Peyer's patch (tissue), 4 donors: ENCODE data around the gene DYNLL2. TPM values are rescaled to one million over a fixed set of nuclear protein-coding genes. Genes with fewer than 3 reads are reported as not detected.
"Not testable (repeated sequence)": the region's sequence is repeated elsewhere in the genome, so short reads cannot be mapped to it uniquely, and the experiment has no call there.

Experiments
- DNase-seq, 3 donors: peaks; one replicate each; pipeline ENCODE4 v3.0.0-alpha.2; 2017 to 2019
- H3K27ac ChIP-seq, 4 donors: fragments of 200-600 bp; sonication (generic); one replicate each; pipeline ENCODE4 v1.5.1; 2016 to 2019
- H3K27me3 ChIP-seq, 2 donors: fragments of 200-600 bp; sonication (generic); one replicate each; pipeline ENCODE4 v1.5.1; 2019
- H3K36me3 ChIP-seq, 3 donors: fragments of 200-600 bp; sonication (generic); one replicate each; pipeline ENCODE4 v1.5.1; 2016 to 2019
- H3K4me1 ChIP-seq, 4 donors: fragments of 200-600 bp; sonication (generic); one replicate each; pipeline ENCODE4 v1.5.1; 2016 to 2019
- H3K4me3 ChIP-seq, 4 donors: fragments of 200-600 bp; sonication (generic); 1 replicate in 3 of 4; 2 replicates in 1 of 4; pipeline ENCODE4 v1.5.1; 2016 to 2019; ENCODE audit warnings: mild to moderate bottlenecking in 1 of 4
- H3K9me3 ChIP-seq, 4 donors: fragments of 200-600 bp; sonication (generic); one replicate each; pipeline ENCODE4 v1.5.1; 2016 to 2019; ENCODE audit warnings: mild to moderate bottlenecking in 1 of 4
- CTCF ChIP-seq, 6 experiments: fragments of 450-650 bp in 4 of 6; fragments of 200-600 bp in 2 of 6; sonication (generic) in 1 of 6; IDR thresholded peaks; one replicate each; pipeline ENCODE4 v1.5.1; 2017 to 2019; ENCODE audit warnings: antibody characterized with exemption in 6 of 6, mild to moderate bottlenecking in 3 of 6, moderate library complexity in 1 of 6
- POLR2A ChIP-seq, 2 donors: fragments of 450-650 bp; IDR thresholded peaks; one replicate each; pipeline ENCODE4 v1.5.1; 2017; ENCODE audit warnings: antibody characterized with exemption in 2 of 2, mild to moderate bottlenecking in 2 of 2, moderate library complexity in 2 of 2
- total RNA-seq, 4 donors: library from RNA; depleted of rRNA; stranded (reverse); fragments of >200 nt; gene quantifications; one replicate each; pipeline ENCODE4 v1.1.0, GENCODE V29; 2016

Gene DYNLL2
- total RNA-seq, 4 donors from 2014 or later, result 18.2 to 23.9 (median 23.8) TPM

- peak overlapping the region in 1 of 4 donors; percentile 2 for H3K27ac ChIP-seq
Observed at GRCh38 chr17:58060596-58061191, 22.5 kb upstream of the DYNLL2 start.

GRCh38 chr17:58061672-58062071, 21.5 kb upstream of the DYNLL2 start:
- no peaks in the 10 kb centered on the region for H3K27me3 ChIP-seq
- no peak overlapping the region for H3K27ac ChIP-seq
- no peaks in the 10 kb centered on the region for H3K36me3 ChIP-seq
- no peak for DNase-seq
- H3K4me3 ChIP-seq, result no peak overlapping the region
- no peaks in the 10 kb centered on the region for H3K4me1 ChIP-seq
- no peaks in the 10 kb centered on the region for H3K9me3 ChIP-seq
- TF ChIP-seq CTCF (IDR thresholded peaks at IDR 0.05) (no peak), POLR2A (IDR thresholded peaks at IDR 0.05) (no peak)

More at GRCh38 chr17:58060596-58061191, 22.5 kb upstream of the DYNLL2 start:
- Histone ChIP-seq H3K9me3 (no peaks in the 10 kb centered on the region), H3K4me1 (no peaks in the 10 kb centered on the region), H3K4me3 (no peak overlapping the region), H3K27me3 (no peaks in the 10 kb centered on the region), H3K36me3 (no peaks in the 10 kb centered on the region)
- no peak for TF ChIP-seq CTCF (IDR thresholded peaks at IDR 0.05)
- DNase-seq, result no peak

- no peak for DNase-seq
- no peak overlapping the region for H3K27ac ChIP-seq
- no peak overlapping the region for H3K4me3 ChIP-seq
- TF ChIP-seq CTCF (IDR thresholded peaks at IDR 0.05), result no peak
- no peak for TF ChIP-seq POLR2A (IDR thresholded peaks at IDR 0.05)
- no peaks in the 10 kb centered on the region for H3K36me3 ChIP-seq
- no peaks in the 10 kb centered on the region for H3K9me3 ChIP-seq
- no peaks in the 10 kb centered on the region for H3K27me3 ChIP-seq
- H3K4me1 ChIP-seq, result no peaks in the 10 kb centered on the region
Observed at GRCh38 chr17:58065238-58065637, 18.0 kb upstream of the DYNLL2 start.

GRCh38 chr17:58066401-58066800, 16.8 kb upstream of the DYNLL2 start:
- no peak for DNase-seq
- H3K4me1 ChIP-seq, result no peaks in the 10 kb centered on the region
- no peak overlapping the region for H3K4me3 ChIP-seq
- H3K36me3 ChIP-seq, result no peaks in the 10 kb centered on the region
- no peak overlapping the region for H3K27ac ChIP-seq
- no peaks in the 10 kb centered on the region for H3K27me3 ChIP-seq
- no peak for TF ChIP-seq POLR2A (IDR thresholded peaks at IDR 0.05)
- H3K9me3 ChIP-seq, result no peaks in the 10 kb centered on the region

- no peak for DNase-seq
- H3K36me3 ChIP-seq, result no peaks in the 10 kb centered on the region
- TF ChIP-seq CTCF (IDR thresholded peaks at IDR 0.05), result no peak
- TF ChIP-seq POLR2A (IDR thresholded peaks at IDR 0.05), result no peak
Observed at GRCh38 chr17:58072862-58073261, 10.4 kb upstream of the DYNLL2 start.

GRCh38 chr17:58073266-58073665, 10.0 kb upstream of the DYNLL2 start:
- H3K27me3 ChIP-seq, H3K4me1 ChIP-seq, H3K4me3 ChIP-seq, DNase-seq, H3K27ac ChIP-seq, H3K9me3 ChIP-seq, H3K36me3 ChIP-seq: not testable (repeated sequence)

More at GRCh38 chr17:58072862-58073261, 10.4 kb upstream of the DYNLL2 start:
- Histone ChIP-seq H3K4me1 (no peaks in the 10 kb centered on the region), H3K27ac (no peak overlapping the region), H3K4me3 (no peak overlapping the region), H3K9me3 (no peaks in the 10 kb centered on the region), H3K27me3 (no peaks in the 10 kb centered on the region)

GRCh38 chr17:58074406-58074805, 8.8 kb upstream of the DYNLL2 start:
- not testable (repeated sequence) for DNase-seq, H3K9me3 ChIP-seq, H3K4me1 ChIP-seq, H3K4me3 ChIP-seq, H3K36me3 ChIP-seq, H3K27ac ChIP-seq, H3K27me3 ChIP-seq
